Left renal pelvis (tissue), 4 donors: ENCODE results near the gene PI4KA. TPM values are rescaled to one million over a fixed set of nuclear protein-coding genes. Genes with fewer than 3 reads are reported as not detected.

Experiments
- DNase-seq, 4 donors: peaks; one replicate each; pipeline ENCODE4 v3.0.0-alpha.2; 2013; ENCODE audit warnings: low read depth in 4 of 4, low spot score in 3 of 4
- polyA plus RNA-seq, 4 donors: library from polyadenylated mRNA; unstranded; fragments of 120-200 nt; gene quantifications; one replicate each; pipeline ENCODE4 v1.2.1, GENCODE V29; 2013; ENCODE audit not compliant: insufficient read length in 4 of 4

Gene PI4KA
- polyA plus RNA-seq, 4 donors = 48.9 to 92.8 (median 62.9) TPM

DNA sequence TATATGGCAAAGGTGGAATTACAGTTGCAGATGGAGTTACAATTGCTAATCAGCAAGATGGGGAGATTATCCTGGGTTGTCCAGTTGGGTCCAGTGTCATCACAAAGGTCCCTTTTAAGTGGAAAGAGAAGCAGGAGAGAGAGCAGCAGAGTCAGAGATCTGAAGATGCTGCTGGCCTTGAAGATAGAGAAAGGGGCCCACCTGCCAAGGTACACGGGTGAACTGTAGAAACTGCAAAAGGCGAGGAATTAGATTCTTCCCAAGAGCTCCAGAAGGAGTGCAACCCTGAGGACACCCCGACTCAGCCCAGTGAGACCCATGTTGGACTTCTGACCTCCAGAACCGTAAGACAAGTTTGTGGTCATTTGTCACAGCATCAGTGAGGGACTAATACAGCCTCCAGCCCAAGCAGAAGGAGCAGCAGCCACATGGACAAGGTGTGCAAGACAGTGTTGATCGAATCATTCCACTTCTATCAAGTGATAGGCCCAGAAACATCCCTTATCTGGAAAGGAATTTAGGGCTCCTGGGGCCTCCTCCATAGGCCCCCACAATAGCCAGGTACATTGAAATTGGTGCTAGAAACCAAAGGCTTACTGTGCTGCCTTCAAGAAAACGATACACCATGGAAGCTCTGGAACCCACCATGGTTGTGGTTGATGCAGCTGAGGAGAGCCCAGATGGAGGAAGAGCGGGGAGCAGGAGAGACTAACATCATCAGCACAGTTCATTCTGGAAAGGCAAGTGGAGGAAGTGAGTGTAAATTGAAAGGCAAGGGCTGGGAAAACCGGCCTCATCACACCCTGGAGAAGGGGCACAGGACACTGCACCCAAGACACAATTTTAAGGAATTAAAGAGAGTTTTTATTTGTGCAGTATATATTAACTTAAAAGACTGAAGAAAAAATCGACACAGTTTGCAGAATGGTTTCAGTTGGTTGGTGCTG, 23.5 kb upstream of the PI4KA start:
- DNase-seq = no peak

GRCh38 chr22:20881231-20881630, 22.6 kb upstream of the PI4KA start:
- no peak for DNase-seq

GRCh38 chr22:20877715-20878114, 19.1 kb upstream of the PI4KA start:
- DNase-seq = no peak

GRCh38 chr22:20875296-20875695, 16.7 kb upstream of the PI4KA start:
- no peak for DNase-seq

- no peak for DNase-seq
Observed at GRCh38 chr22:20873214-20873613, 14.6 kb upstream of the PI4KA start.

DNA sequence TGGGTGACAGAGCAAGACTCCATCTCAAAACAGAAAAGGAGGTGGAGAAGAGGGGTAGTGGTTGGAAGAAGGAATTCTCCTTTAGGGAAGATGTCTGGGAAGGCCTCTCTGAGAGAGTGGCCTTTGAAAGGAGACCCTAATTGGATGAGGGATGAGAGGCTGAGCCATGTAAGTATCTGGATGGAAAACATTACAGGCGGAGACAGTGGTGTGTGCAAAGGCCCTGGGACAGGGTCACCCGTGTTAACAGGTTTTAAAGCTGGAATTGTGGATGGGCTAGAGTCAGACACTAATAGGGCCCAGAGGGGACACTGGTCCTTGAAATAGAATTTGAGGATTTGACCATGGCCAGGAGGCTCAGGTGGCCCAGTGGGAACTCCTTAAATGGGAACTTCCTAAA, 10.6 kb upstream of the PI4KA start:
- DNase-seq = no peak

DNA sequence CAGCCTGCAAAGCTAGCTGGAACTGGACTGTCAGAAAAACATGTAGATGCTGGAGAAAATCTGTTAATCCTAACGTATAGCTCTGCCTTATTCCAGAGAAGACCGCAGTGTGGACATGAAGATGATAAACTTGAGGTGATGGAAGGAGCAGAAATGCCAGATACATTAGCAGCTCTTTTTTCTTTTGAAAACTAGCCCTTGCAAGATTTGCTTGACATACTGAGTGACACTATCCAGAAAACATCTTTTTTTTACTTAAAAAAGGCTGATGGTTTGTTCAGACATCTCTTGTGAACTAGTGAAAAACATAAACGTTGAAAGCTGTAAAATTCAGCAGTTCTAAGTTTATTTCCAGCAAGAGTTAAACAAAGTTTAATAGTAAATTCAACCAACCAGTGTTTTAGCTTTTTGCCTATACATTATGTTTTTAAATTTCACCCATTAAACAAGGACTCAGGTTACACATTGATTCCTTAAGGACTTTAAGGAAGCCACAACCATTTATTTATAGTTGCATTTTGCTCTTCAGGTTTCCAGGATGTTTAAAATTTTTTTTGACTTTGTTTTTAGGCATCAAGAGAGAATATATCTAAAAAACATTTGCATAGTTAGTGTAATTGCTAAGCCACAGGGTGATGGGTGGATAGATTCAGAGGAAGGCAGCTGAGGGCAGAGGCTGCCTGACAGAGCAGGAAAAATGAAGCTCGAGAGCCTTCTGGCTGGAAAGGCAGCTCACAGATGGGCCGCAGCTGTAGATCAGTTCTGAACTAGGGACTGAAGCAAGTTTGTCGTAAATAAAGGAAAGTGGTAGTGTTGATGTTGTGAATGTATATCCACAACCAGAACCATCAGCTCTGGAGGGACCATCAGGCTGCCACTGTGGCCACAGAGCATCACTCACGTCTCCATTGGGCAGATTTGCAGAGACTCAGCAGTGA, 9.7 kb upstream of the PI4KA start:
- DNase-seq = no peak

- DNase-seq = no peak
Observed at GRCh38 chr22:20867179-20868024, 8.8 kb upstream of the PI4KA start.

DNA sequence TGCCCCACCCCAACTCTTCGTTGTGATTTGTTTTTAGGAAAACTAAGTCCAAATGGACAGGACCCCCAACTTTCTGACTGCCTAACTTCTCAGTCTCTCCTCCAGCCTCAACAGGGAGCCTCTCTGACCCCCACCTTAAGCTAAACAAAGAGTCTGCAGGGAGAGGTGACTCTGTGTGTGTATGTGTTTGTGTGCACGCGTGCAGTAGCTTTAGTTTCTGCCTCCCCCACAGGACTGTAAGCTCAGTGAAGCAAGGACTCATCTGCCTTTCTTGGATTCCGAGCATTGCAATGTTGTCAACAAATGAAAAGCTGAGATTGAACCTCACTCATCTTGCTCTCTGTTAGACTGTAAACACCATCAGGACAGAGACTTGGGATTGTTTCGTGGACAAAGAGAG, 8.1 kb upstream of the PI4KA start:
- no peak for DNase-seq

DNA sequence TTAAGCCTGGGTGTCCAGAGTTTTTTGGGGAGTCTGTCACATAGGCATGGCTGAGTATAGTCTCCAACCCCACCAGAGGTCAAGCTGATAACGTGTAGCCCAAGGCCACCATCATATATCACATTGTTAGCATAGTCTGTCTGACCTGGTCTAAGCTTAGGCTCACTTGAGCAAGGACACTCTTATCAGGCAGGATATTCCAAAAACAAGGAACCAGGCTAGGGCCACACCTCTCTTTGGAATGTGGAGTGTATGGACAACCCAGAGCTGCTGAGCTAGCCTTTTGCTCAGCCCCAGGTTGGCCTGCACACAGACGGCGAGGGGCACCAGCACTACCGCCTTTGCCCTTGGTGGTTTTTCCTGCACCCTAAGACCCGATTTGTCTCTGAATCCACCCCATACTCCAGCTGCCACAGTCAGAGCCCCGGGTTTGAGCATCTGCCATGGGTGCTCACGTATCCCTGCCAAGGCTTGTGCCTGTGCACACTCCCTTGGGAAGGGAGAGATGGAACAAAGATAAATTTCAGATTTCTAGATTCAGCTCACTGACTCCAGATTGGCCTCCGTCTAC, 7.3 kb upstream of the PI4KA start:
- DNase-seq = no peak

DNA sequence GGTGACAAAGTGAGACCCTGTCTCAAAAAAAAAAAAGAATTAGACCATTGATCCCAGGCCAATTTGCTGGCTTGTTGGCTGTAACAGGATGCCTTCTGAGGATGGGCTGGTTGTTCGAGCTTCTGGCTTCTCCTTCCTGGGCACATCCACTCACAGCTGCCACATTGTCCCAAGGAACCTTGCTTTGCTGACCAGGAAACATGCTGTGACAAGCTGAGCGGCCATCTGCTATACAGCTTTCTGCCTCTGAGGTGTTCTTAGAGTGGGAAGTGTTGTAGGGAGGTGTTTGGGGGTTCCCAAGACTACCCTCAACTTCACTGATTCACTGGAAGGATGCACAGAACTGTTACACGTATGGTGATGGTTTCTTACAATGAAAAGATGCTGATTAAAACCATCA, 6.7 kb upstream of the PI4KA start:
- no peak for DNase-seq

- DNase-seq = no peak
Observed at GRCh38 chr22:20864186-20864908, 5.7 kb upstream of the PI4KA start.

GRCh38 chr22:20863366-20863765, 4.8 kb upstream of the PI4KA start:
- DNase-seq = no peak

GRCh38 chr22:20862540-20862939, 3.9 kb upstream of the PI4KA start:
- no peak for DNase-seq

GRCh38 chr22:20859615-20860014, 1.0 kb upstream of the PI4KA start:
- no peak for DNase-seq

GRCh38 chr22:20857838-20858614, 585 bp downstream of the PI4KA start:
- DNase-seq = peak; percentile 62 to 80 (median 73)

DNA sequence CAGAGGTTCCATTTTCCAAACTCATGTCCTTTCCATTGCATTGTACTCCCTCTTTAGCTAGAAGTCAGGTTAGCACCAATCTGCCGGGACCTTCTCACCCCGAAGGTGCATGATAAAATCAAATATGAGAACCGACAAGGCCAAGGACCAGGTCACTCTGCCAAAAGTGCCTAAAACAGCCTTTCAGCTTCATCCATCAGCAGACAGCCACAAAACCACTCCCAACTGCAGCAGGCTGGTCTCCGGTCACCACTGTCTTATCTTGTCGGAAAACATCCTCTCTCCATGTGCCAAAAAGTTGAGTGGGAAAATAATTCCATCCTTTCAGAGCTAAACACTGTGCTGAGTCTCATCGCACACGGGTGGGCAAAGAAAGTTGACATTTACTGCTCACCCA, 1.4 kb downstream of the PI4KA start:
- no peak for DNase-seq

GRCh38 chr22:20853236-20853660, 5.4 kb downstream of the PI4KA start:
- no peak for DNase-seq

DNA sequence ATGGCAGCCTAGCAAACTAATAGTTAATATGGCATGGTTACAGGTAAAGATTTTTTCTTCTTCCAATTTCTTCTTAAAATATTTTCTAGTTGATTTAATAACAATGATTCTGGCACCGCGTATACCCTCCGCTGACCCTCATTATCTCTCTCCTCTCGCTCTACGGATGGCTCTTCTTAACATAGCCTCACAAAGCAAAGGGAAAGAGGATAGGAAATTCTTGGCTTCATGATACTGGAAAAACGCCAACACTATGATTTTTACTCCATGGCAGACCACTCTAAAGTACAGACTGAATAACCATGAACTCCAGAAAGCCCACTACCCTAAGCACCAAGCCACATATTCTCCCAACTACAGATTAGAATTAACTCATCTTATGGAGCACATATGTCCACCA, 6.1 kb downstream of the PI4KA start:
- no peak for DNase-seq
